Activated naive CD8-positive, alpha-beta T cell treated with anti-CD3 and anti-CD28 coated beads, Interleukin-2, amount 50 U/mL, for 16 hours (primary cell): Measurements from ENCODE around the gene SIRPA.

Experiments used
- DNase-seq: peaks from one replicate; pipeline ENCODE4 v3.0.0-alpha.2; 2020; ENCODE audit warnings: low read depth, low spot score

The SIRPA gene

GRCh38 chr20:1887756-1888155, 7.5 kb upstream of the SIRPA start:
- no peak for DNase-seq

GRCh38 chr20:1888796-1889463, 6.3 kb upstream of the SIRPA start:
- no peak for DNase-seq

- no peak for DNase-seq
Observed at GRCh38 chr20:1890469-1891262, 4.5 kb upstream of the SIRPA start.

- no peak for DNase-seq
Observed at GRCh38 chr20:1891263-1892118, 3.7 kb upstream of the SIRPA start.

GRCh38 chr20:1892119-1892385, 3.2 kb upstream of the SIRPA start:
- no peak for DNase-seq

- DNase-seq, result no peak
Observed at GRCh38 chr20:1893721-1894470, 1.3 kb upstream of the SIRPA start.

- no peak for DNase-seq
Observed at GRCh38 chr20:1894471-1894950, 696 bp upstream of the SIRPA start.

GRCh38 chr20:1895674-1896483, 672 bp downstream of the SIRPA start:
- DNase-seq, result no peak

- no peak for DNase-seq
Observed at GRCh38 chr20:1896484-1897258, 1.5 kb downstream of the SIRPA start.

GRCh38 chr20:1897541-1897940, 2.3 kb downstream of the SIRPA start:
- no peak for DNase-seq

- no peak for DNase-seq
Observed at GRCh38 chr20:1897965-1898464, 2.8 kb downstream of the SIRPA start.

GRCh38 chr20:1898482-1899240, 3.5 kb downstream of the SIRPA start:
- DNase-seq, result no peak

- DNase-seq, result no peak
Observed at GRCh38 chr20:1899241-1899525, 4.0 kb downstream of the SIRPA start.

- DNase-seq, result no peak
Observed at GRCh38 chr20:1900321-1900801, 5.2 kb downstream of the SIRPA start.

- no peak for DNase-seq
Observed at GRCh38 chr20:1901704-1902103, 6.5 kb downstream of the SIRPA start.

GRCh38 chr20:1902188-1902587, 7.0 kb downstream of the SIRPA start:
- DNase-seq, result no peak

- no peak for DNase-seq
Observed at GRCh38 chr20:1904135-1904534, 8.9 kb downstream of the SIRPA start.

- no peak for DNase-seq
Observed at GRCh38 chr20:1905009-1905408, 9.8 kb downstream of the SIRPA start.

- DNase-seq, result no peak
Observed at GRCh38 chr20:1905693-1906092, 10.5 kb downstream of the SIRPA start.
